Skeletal muscle tissue (tissue), 4 donors: ENCODE results near the gene MGAT4B. TPM values are rescaled to one million over a fixed set of nuclear protein-coding genes. Genes with fewer than 3 reads are reported as not detected.

ENCODE experiments used
- H3K27ac ChIP-seq: one replicate; pipeline ENCODE4 v1.7.0; 2013; ENCODE audit warnings: mild to moderate bottlenecking, low read depth, low read length, inconsistent platforms
- H3K27me3 ChIP-seq, 3 donors: one replicate each; pipeline ENCODE4 v1.7.0; 2013; ENCODE audit warnings: low read length in 3 of 3; ENCODE audit not compliant: control insufficient read depth in 3 of 3, insufficient read depth in 3 of 3
- H3K36me3 ChIP-seq, 3 donors: one replicate each; pipeline ENCODE4 v1.7.0; 2013; ENCODE audit warnings: low read length in 3 of 3; ENCODE audit not compliant: control insufficient read depth in 3 of 3, insufficient read depth in 3 of 3
- H3K4me1 ChIP-seq, 3 donors: one replicate each; pipeline ENCODE4 v1.7.0; 2013; ENCODE audit warnings: low read length in 3 of 3, mild to moderate bottlenecking in 3 of 3; ENCODE audit not compliant: control insufficient read depth in 3 of 3, insufficient read depth in 3 of 3
- H3K4me3 ChIP-seq, 3 donors: one replicate each; pipeline ENCODE4 v1.7.0; 2013; ENCODE audit warnings: low read length in 3 of 3
- H3K9ac ChIP-seq, 3 donors: one replicate each; pipeline ENCODE4 v1.7.0; 2013; ENCODE audit warnings: low read length in 3 of 3, mild to moderate bottlenecking in 3 of 3, moderate library complexity in 2 of 3, low read depth in 1 of 3
- H3K9me3 ChIP-seq, 3 donors: one replicate each; pipeline ENCODE4 v1.7.0; 2013; ENCODE audit warnings: low read length in 3 of 3; ENCODE audit not compliant: control insufficient read depth in 3 of 3
- total RNA-seq: library from RNA; depleted of rRNA; stranded (reverse); fragments of >200 nt; gene quantifications from one replicate; pipeline ENCODE4 v1.2.3, GENCODE V29; 2014
- donor health status: Osteomylitis.

The MGAT4B gene
- total RNA-seq, 1 donor from 2014 or later, result 32.4 TPM

DNA sequence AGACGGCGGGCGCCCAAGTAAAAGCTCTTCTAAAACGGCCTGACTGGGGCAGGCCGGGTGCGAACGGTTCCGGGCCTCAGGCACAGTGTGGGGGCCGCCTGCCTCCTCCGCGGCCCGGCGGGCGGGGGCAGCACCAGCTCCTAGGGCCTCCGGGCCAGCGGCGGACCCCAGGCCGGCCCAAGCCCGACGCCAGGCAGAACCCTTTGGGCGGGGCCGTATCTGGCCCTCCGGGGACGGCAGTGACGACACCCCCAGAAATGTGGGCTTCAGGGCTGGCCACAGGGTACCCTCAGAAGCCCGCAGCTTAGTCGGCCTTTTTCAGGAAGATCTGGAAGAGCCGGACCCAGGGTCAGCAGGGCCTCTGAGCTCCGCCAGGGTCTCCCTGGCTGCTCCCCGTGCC lies 8.9 kb downstream of the MGAT4B start:
- Histone ChIP-seq H3K27ac (no peak overlapping the region), H3K9ac (peak overlapping the region in 1 of 3 donors; percentile 33), H3K9me3 (no peaks in the 10 kb centered on the region), H3K4me1 (peaks cover 28 to 53% (median 48%) of the 10 kb centered on the region in 3 donors), H3K36me3 (peaks cover 29 to 32% (median 29%) of the 10 kb centered on the region in 3 donors), H3K4me3 (no peak overlapping the region), H3K27me3 (no peaks in the 10 kb centered on the region)

DNA sequence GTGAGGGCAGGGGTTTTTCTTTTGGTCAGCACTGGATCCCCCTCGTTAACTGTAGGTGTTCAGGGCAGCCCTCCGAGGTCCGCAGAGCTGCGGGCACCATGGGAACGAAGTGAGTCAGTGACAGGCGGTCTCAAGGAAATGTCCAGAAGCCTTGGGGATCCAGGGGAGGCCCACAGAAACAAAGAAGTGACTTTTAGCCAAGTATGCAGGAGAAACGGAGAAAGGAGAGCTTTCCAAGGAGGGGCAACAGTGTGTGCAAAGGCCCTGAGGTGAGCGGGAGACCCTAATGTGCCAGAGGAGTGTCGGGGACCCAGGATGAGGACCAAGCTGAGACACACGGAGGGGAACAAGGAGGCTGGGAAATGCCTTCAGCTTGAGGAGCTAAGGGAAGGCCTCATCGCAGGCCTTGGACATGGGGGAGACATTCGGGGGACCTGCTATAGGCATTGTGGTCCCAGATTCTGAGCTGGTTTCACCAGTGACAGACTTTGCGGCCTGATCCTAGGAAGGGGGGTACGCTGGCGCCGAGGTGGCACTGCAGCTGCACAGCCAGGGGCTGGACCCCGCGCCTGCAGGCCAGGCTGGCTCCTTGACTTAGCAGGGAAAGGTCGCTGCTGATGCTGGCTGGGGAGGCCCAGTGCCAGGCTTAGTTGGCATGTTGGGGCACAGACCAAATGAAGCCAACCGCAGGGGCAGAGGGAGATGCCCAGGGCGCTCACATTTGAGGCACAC lies 9.6 kb downstream of the MGAT4B start:
- H3K4me1 ChIP-seq, result peaks cover 30 to 49% (median 45%) of the 10 kb centered on the region in 3 donors
- H3K27me3 ChIP-seq, result no peaks in the 10 kb centered on the region
- peak overlapping the region; percentile 47 for H3K27ac ChIP-seq
- H3K4me3 ChIP-seq, result peak overlapping the region in 2 of 3 donors; percentile 23 to 60
- H3K9me3 ChIP-seq, result no peaks in the 10 kb centered on the region
- peak overlapping the region; percentile 43 to 82 (median 67) for H3K9ac ChIP-seq
- peaks cover 29 to 35% (median 31%) of the 10 kb centered on the region in 3 donors for H3K36me3 ChIP-seq

DNA sequence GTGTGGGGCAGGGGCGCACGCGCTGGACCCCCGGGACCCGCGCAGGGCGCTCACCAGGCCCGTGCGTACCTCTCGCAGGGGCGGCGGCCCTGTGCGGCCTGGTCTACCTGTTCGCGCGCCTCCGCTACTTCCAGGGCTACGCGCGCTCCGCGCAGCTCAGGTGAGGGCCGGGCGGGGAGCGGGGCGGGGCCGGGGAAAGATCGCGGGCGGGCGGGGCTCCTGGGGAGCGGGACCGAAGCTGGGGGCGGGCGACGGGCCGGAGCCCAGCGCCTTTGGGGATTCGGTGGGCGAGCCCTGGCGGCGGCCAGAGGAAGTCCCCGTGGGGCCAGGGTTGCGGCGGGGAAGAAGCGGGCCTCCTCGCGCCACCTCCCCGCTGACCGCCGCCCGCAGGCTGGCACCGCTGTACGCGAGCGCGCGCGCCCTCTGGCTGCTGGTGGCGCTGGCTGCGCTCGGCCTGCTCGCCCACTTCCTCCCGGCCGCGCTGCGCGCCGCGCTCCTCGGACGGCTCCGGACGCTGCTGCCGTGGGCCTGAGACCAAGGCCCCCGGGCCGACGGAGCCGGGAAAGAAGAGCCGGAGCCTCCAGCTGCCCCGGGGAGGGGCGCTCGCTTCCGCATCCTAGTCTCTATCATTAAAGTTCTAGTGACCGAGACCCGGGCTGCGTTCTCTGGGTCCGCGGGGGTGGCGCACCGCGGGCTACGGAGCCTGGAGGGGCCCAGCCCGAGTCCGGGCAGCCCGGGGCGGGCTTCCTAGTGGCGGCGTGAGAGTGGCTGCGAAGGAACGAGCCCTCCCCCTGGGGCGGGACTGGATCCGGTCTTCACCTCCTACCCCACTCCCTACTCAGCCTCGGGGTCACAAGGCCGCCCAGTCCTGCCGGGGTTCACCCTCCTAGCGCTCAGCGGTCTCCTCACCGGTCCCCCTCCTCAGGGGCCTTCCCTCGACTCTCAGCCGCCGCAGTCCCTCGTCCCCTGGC lies 10.5 kb downstream of the MGAT4B start:
- Histone ChIP-seq H3K4me1 (peaks cover 31 to 47% (median 43%) of the 10 kb centered on the region in 3 donors), H3K27me3 (no peaks in the 10 kb centered on the region), H3K9me3 (no peaks in the 10 kb centered on the region), H3K27ac (peak overlapping the region; percentile 47), H3K36me3 (peaks cover 29 to 35% (median 32%) of the 10 kb centered on the region in 3 donors), H3K9ac (peak overlapping the region; percentile 43 to 82 (median 69)), H3K4me3 (peak overlapping the region; percentile 43 to 72 (median 60))

DNA sequence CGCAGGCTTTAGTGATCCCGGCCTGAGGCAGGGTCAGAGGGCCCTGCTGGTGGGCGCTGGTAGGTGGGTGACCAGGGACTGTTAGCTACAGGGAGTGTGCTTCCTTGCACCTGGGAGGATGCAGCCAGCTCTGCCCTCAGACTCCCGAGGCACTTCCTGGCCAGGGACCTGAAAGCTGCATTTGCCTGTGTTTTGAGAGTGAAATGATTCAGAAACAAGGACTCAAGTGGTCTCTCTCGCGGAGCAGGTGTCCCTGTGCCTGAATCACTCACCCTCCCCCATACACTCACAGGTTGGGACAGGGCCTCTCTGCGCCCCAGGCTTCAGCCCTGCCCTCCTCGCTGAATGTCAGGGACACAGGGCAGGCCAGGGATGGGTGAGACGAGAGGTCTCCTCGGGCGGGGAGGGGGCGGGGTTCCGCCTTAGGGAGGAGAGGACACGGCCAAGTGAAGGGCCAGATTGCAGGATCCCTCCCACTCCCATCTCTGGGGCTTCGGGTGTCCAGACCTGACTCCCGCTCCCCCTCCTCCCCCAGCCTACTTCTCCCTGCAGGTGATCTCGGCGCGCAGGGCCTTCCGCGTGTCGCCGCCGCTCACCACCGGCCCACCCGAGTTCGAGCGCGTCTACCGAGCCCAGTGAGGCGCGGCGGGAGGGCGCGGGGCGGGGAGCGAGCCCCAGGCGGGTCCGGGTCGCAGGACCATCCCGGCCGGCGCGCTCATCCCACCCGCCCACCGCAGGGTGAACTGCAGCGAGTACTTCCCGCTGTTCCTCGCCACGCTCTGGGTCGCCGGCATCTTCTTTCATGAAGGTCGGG lies 11.4 kb downstream of the MGAT4B start:
- H3K4me3 ChIP-seq, result peak overlapping the region; percentile 43 to 67 (median 60)
- peak overlapping the region; percentile 33 to 69 (median 45) for H3K9ac ChIP-seq
- H3K4me1 ChIP-seq, result peaks cover 31 to 47% (median 43%) of the 10 kb centered on the region in 3 donors
- no peak overlapping the region for H3K27ac ChIP-seq
- H3K9me3 ChIP-seq, result no peaks in the 10 kb centered on the region
- H3K27me3 ChIP-seq, result no peaks in the 10 kb centered on the region
- peaks cover 26 to 32% (median 31%) of the 10 kb centered on the region in 3 donors for H3K36me3 ChIP-seq

DNA sequence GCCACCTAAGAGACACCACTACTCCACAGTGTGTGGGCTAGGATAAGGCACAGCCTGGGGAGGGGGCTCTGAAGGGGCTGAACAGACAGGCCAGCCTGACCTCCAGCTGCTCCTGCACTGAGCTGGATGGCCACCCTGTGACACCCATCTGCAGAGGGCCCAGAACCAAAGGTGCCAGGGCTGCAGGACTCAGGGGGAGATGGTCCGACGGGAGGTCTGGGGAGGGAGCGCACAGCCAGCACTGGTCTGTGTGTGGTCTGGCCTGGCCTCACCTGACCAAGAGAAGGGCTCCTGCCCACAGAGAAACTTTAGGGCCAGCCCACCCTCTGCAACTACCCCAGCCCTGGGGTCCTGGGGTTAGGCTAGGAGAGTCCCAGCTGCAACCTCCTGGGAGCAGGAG lies 12.1 kb downstream of the MGAT4B start:
- Histone ChIP-seq H3K27ac (no peak overlapping the region), H3K27me3 (no peaks in the 10 kb centered on the region), H3K4me3 (peak overlapping the region in 2 of 3 donors; percentile 31 to 43), H3K9me3 (no peaks in the 10 kb centered on the region), H3K36me3 (peaks cover 23 to 27% (median 25%) of the 10 kb centered on the region in 3 donors), H3K4me1 (peaks cover 31 to 47% (median 43%) of the 10 kb centered on the region in 3 donors), H3K9ac (peak overlapping the region in 1 of 3 donors; percentile 40)

DNA sequence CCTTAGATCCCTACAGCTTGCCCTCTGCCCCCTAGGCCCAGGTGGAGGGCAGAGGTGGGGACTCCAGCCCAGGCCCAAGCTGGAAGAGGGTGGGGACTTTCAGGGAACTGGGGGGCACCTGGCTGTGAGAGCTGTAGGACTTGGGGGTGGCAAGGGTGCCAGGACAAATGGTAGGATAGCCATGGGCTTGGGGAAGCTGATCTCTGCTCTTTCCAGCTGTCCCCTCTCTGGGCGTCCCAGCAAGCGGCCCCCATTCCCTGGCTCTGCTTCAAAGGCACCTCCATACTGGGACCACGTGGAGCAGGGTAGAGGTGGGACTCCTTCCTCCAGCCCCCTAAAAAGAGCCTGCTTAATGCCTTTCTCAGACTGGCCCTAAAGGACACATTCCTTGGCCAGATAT lies 12.5 kb downstream of the MGAT4B start:
- no peaks in the 10 kb centered on the region for H3K27me3 ChIP-seq
- H3K27ac ChIP-seq, result peak overlapping the region; percentile 44
- H3K9me3 ChIP-seq, result no peaks in the 10 kb centered on the region
- H3K9ac ChIP-seq, result peak overlapping the region in 1 of 3 donors; percentile 40
- H3K4me3 ChIP-seq, result peak overlapping the region; percentile 43 to 51 (median 45)
- H3K36me3 ChIP-seq, result peaks cover 19 to 23% (median 21%) of the 10 kb centered on the region in 3 donors
- H3K4me1 ChIP-seq, result peaks cover 31 to 47% (median 43%) of the 10 kb centered on the region in 3 donors

DNA sequence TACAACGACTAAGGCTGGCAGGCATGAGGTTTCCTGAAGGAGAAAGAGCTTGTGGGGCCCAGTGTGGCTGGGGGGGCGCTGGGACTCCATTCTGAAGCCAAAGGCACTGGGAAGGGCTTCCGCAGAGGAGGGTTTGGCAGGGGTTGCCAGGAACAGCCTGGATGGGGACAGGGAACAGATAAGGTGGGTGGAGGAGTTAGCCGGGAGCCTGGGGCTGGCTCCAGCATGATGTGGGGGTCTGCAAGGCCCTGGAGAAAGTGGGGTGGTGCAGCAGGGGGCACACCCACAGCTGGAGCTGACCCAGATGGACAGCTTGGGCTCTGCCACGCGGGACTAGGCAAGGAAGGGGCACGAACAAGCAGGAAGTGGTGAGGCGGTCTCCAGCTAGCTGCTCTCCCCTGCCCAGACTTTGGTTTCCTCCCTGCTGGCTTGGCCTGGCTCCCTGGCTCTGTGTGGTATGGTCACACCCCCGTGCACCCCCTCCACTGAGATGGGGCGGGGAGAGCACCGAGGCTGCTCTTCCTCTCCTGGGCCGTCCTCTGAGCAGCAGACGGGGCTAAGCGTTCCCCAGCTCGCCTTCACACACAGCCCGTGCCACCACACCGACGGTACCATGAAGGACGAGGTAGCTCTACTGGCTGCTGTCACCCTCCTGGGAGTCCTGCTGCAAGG lies 13.1 kb downstream of the MGAT4B start, which contains the start of gene LTC4S:
LTC4S (plus strand) TSS at position 519 of the 672 bp plus-strand sequence; CDS start at position 614, 95 bp downstream.
- Histone ChIP-seq H3K4me3 (peak within 1 kb of the TSS; percentile 43 to 51 (median 45)), H3K4me1 (peaks cover 31 to 47% (median 43%) of the 10 kb centered on the region in 3 donors), H3K27me3 (no peaks in the 10 kb centered on the region), H3K36me3 (peaks cover 13 to 17% (median 15%) of the 10 kb centered on the region in 3 donors), H3K27ac (peak within 1 kb of the TSS; percentile 44), H3K9ac (peak within 1 kb of the TSS in 2 of 3 donors; percentile 40 to 69), H3K9me3 (no peaks in the 10 kb centered on the region)

DNA sequence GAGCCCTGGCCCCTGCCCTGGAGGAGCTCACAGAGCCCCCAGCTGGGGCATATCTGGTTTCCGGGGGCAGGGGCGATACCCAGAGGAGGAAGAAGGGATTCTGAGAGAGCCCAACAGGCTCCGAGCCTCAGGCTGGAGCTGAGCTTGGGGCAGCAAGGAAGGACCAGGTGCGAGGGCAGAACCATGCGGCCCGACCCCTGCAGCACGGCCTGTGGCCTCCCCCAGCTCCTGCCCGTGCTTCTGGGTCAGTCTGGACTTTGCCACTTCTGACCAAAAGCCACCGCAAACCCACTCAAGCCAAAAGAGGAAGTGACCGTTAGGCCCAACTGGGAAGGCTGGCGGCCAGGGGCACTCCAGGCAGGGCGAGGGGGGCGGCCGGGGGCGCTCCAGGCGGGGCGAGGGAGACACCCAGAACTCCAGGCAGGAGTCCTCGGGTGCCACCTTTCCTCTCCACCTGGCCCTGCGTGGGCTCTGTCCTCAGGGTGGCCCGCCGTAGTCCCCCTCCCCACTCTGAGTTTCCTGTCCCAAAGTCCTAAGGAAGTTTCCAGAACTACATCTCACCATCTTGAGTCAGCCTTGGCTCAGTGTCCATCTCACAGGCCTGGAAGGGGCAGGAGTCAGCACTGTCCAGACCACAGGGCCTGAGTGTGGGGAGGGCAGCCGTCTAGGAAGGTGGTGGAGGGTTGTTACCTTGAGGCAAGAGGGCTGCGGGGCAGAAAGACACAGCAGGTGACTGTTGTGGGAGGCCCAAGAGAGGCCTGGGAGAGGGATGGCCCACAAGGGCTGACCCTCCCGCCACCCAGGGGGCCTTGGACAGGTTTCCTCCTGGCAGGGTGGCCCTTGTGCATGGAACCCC lies 13.8 kb downstream of the MGAT4B start:
- Histone ChIP-seq H3K9ac (peak overlapping the region in 1 of 3 donors; percentile 25), H3K36me3 (peaks cover 7 to 11% (median 9%) of the 10 kb centered on the region in 3 donors), H3K4me1 (peaks cover 31 to 50% (median 43%) of the 10 kb centered on the region in 3 donors), H3K27ac (peak overlapping the region; percentile 44), H3K4me3 (no peak overlapping the region), H3K27me3 (no peaks in the 10 kb centered on the region), H3K9me3 (no peaks in the 10 kb centered on the region)
